Activated T-cell treated with anti-CD3 and anti-CD28 coated beads for 48 hours (primary cell): Measurements from ENCODE around the gene EDA.

Experiments
- DNase-seq: peaks from one replicate; pipeline ENCODE4 v3.0.0-alpha.2; 2020; ENCODE audit warnings: low read depth

EDA gene

GRCh38 chrX:70026851-70027200 is 410.9 kb downstream of the EDA start:
- no peak for DNase-seq

- no peak for DNase-seq
Measured at GRCh38 chrX:70029863-70030262, 413.9 kb downstream of the EDA start.

- DNase-seq: peak; percentile 4
Measured at GRCh38 chrX:70030301-70030767, 414.4 kb downstream of the EDA start.

- DNase-seq: no peak
Measured at GRCh38 chrX:70032792-70033191, 416.9 kb downstream of the EDA start.

- DNase-seq: peak; percentile 12
Measured at GRCh38 chrX:70033348-70034051, 417.6 kb downstream of the EDA start.

GRCh38 chrX:70034646-70035045 is 418.7 kb downstream of the EDA start:
- no peak for DNase-seq

GRCh38 chrX:70038515-70038914 is 422.6 kb downstream of the EDA start:
- DNase-seq: no peak

- no peak for DNase-seq
Measured at GRCh38 chrX:70038951-70039350, 423.0 kb downstream of the EDA start.

- no peak for DNase-seq
Measured at GRCh38 chrX:70039758-70040157, 423.8 kb downstream of the EDA start.

- DNase-seq: no peak
Measured at GRCh38 chrX:70041993-70042392, 426.1 kb downstream of the EDA start.

GRCh38 chrX:70042399-70043371 is 426.8 kb downstream of the EDA start:
- no peak for DNase-seq

GRCh38 chrX:70043685-70044084 is 427.8 kb downstream of the EDA start:
- no peak for DNase-seq

GRCh38 chrX:70044541-70045245 is 428.8 kb downstream of the EDA start:
- no peak for DNase-seq

- no peak for DNase-seq
Measured at GRCh38 chrX:70046978-70047377, 431.1 kb downstream of the EDA start.

- no peak for DNase-seq
Measured at GRCh38 chrX:70049406-70049805, 433.5 kb downstream of the EDA start.

- DNase-seq: no peak
Measured at GRCh38 chrX:70049925-70050324, 434.0 kb downstream of the EDA start, which contains the start of gene AWAT2. Gene AWAT2 (minus strand): TSS chrX:70049938. CDS start chrX:70049932, 6 bp downstream.

- no peak for DNase-seq
Measured at GRCh38 chrX:70052895-70053615, 437.1 kb downstream of the EDA start.

GRCh38 chrX:70054391-70054790 is 438.5 kb downstream of the EDA start:
- no peak for DNase-seq

- DNase-seq: no peak
Measured at GRCh38 chrX:70062076-70062475, 446.2 kb downstream of the EDA start, which contains the start of gene OTUD6A. Gene OTUD6A (plus strand): TSS chrX:70062457. CDS start chrX:70062525, 68 bp downstream.

GRCh38 chrX:70062961-70063550 is 447.1 kb downstream of the EDA start:
- no peak for DNase-seq

- DNase-seq: no peak
Measured at GRCh38 chrX:70066646-70067045, 450.7 kb downstream of the EDA start.
